K562 (cell line): ENCODE data around the gene TOM1. TPM values are rescaled to one million over a fixed set of nuclear protein-coding genes. Genes with fewer than 3 reads are reported as not detected.
A peak's percentile ranks its signal among the peaks of the same experiment; 100 is the strongest.

Source experiments
- ATAC-seq: fragments of 200-7000 bp; cut with Tn5 transposase; 3 replicates; pipeline ENCODE4 v1.9.1; 2020; ENCODE audit warnings: moderate library complexity
- Bru-seq: library from RNA; stranded (reverse); fragments of 400-500 nt; gene quantifications from one replicate; lab custom pipeline; 2021; lab: Mats Ljungman, UMichigan
- BruChase-seq, 2 experiments: library from RNA; stranded (reverse); fragments of 400-500 nt; gene quantifications; one replicate each; lab custom pipeline; 2021; lab: Mats Ljungman, UMichigan
- BruUV-seq: library from RNA; stranded (reverse); fragments of 400-500 nt; replicated peaks from 2 replicates; lab custom pipeline; 2021; lab: Mats Ljungman, UMichigan
- CTCF ChIA-PET: fragments of 300-600 bp; formaldehyde crosslinking; extraction: SDS; loops from one replicate; lab custom pipeline; 2021; ENCODE audit warnings: low intra/inter-chr PET ratio; lab: Yijun Ruan, JAX
- POLR2A ChIA-PET: fragments of 300-600, 350-650 bp; sonication (Branson Sonifier 250); formaldehyde crosslinking; extraction: SDS; loops from one replicate; lab custom pipeline; 2021; ENCODE audit warnings: antibody characterized with exemption, inconsistent platforms; lab: Yijun Ruan, JAX
- DNase-seq, 4 experiments: peaks; one replicate each; pipeline versions ENCODE4 v3.0.0 to v3.0.0-alpha.2; 2011 to 2018; ENCODE audit warnings: low spot score in 3 of 4, mixed read lengths in 3 of 4; ENCODE audit errors: extremely low read depth in 1 of 4
- FAIRE-seq: peaks from 2 replicates; lab custom pipeline; 2011; peaks lifted over from hg19 to GRCh38; lab: Jason Lieb, UNC
- H2AFZ ChIP-seq: 2 replicates; pipeline ENCODE4 v1.6.0; 2011; ENCODE audit warnings: low read depth, low read length, control low read depth, inconsistent platforms
- H3K27ac ChIP-seq: fragments of 200-600 bp; 3 replicates; pipeline ENCODE4 v1.8.0; 2011; ENCODE audit warnings: low read depth, mild to moderate bottlenecking, control low read depth, inconsistent platforms, low read length, moderate library complexity, mixed read lengths; ENCODE audit errors: extremely low read depth
- H3K27me3 ChIP-seq, 2 experiments: fragments of 300-600 bp in 1 of 2; 2 replicates in 1 of 2; 3 replicates in 1 of 2; pipeline versions ENCODE4 v1.6.0 to v1.8.0; 2011; ENCODE audit warnings: inconsistent platforms in 2 of 2, low read length in 2 of 2, mild to moderate bottlenecking in 1 of 2, mixed read lengths in 1 of 2, moderate library complexity in 1 of 2; ENCODE audit not compliant: control insufficient read depth in 2 of 2, insufficient read depth in 2 of 2
- H3K36me3 ChIP-seq: fragments of 300-600 bp; 3 replicates; pipeline ENCODE4 v1.8.0; 2011; ENCODE audit warnings: mild to moderate bottlenecking, low read length, inconsistent platforms; ENCODE audit not compliant: control insufficient read depth, insufficient read depth
- H3K4me1 ChIP-seq, 2 experiments: fragments of 200-600 bp in 1 of 2; replicated peaks in 1 of 2; 2 replicates in 1 of 2; 3 replicates in 1 of 2; pipeline versions ENCODE4 v1.5.1 to v1.8.0; 2011; ENCODE audit warnings: inconsistent platforms in 2 of 2, low read length in 2 of 2, mild to moderate bottlenecking in 1 of 2, mixed read lengths in 1 of 2, moderate library complexity in 1 of 2; ENCODE audit not compliant: control insufficient read depth in 2 of 2, insufficient read depth in 2 of 2
- H3K4me2 ChIP-seq: 2 replicates; pipeline ENCODE4 v1.6.1; 2011; ENCODE audit warnings: low read length, control low read depth, inconsistent platforms, mixed read lengths; ENCODE audit not compliant: insufficient read depth
- H3K4me3 ChIP-seq: fragments of 200-600 bp; sonication (generic), shearing (Covaris generic); 2 replicates; pipeline ENCODE4 v1.5.1; 2016; ENCODE audit warnings: control low read depth, inconsistent platforms
- H3K79me2 ChIP-seq: fragments of 200-600 bp; 3 replicates; pipeline ENCODE4 v1.8.0; 2011; ENCODE audit warnings: low read length, inconsistent platforms; ENCODE audit not compliant: control insufficient read depth, insufficient read depth
- H3K9ac ChIP-seq, 2 experiments: 2 replicates each; pipeline versions ENCODE4 v1.6.0 to v1.6.1; 2011; ENCODE audit warnings: low read depth in 2 of 2, low read length in 2 of 2, control low read depth in 1 of 2, inconsistent platforms in 1 of 2, mild to moderate bottlenecking in 1 of 2, mixed read lengths in 1 of 2; ENCODE audit not compliant: insufficient read depth in 1 of 2
- H3K9me1 ChIP-seq: one replicate; pipeline ENCODE4 v1.6.0; 2011; ENCODE audit warnings: inconsistent platforms, mild to moderate bottlenecking, low read length, moderate library complexity; ENCODE audit not compliant: control insufficient read depth, insufficient read depth
- H3K9me3 ChIP-seq: replicated peaks from 2 replicates; pipeline ENCODE4 v1.5.1; 2011; ENCODE audit warnings: low read depth, low read length, inconsistent platforms; ENCODE audit not compliant: control insufficient read depth, insufficient read depth
- H4K20me1 ChIP-seq: replicated peaks from 2 replicates; pipeline ENCODE4 v1.6.1; 2011; ENCODE audit warnings: low read length, inconsistent platforms, mixed read lengths; ENCODE audit not compliant: control insufficient read depth, insufficient read depth
- CXXC5 ChIP-seq: fragments of 250-450 bp; sonication (Bioruptor Pico); IDR thresholded peaks from 2 replicates; pipeline ENCODE4 v1.8.0; 2022; ENCODE audit warnings: inconsistent platforms, mild to moderate bottlenecking, moderate library complexity
- DACH1 ChIP-seq: fragments of 450-650 bp; IDR thresholded peaks from 2 replicates; pipeline ENCODE4 v1.6.1; 2018; ENCODE audit not compliant: partially characterized antibody
- MGA ChIP-seq: fragments of 450-650 bp; IDR thresholded peaks from 2 replicates; pipeline ENCODE4 v1.6.1; 2016; ENCODE audit warnings: mild to moderate bottlenecking, moderate library complexity
- WGBS: fragments of 100-300 bp; shearing (Covaris generic); methylation state at CpG from one replicate; pipeline ENCODE4 v1.1.6; 2016; ENCODE audit warnings: low coverage, mixed read lengths; ENCODE audit not compliant: insufficient coverage; ENCODE audit errors: missing lambda C conversion rate; 5-methylcytosine and 5-hydroxymethylcytosine counted together
- in situ Hi-C: fragments of 300-500 bp; cut with MboI; formaldehyde crosslinking; loops from 4 replicates; pipeline ENCODE4 v1.15.0; 2018; ENCODE audit warnings: inconsistent platforms, mixed read lengths
- intact Hi-C: fragments of 100-400 bp; cut with micrococcal nuclease; formaldehyde crosslinking; loops from 2 replicates; pipeline ENCODE4 v1.14.2; 2022
- long read RNA-seq, 3 experiments: library from polyadenylated mRNA in 2 of 3; library from RNA in 1 of 3; unstranded in 2 of 3; stranded (forward) in 1 of 3; transcript quantifications; one replicate each; pipeline ENCODE4 v2.0.0, GENCODE V29; 2019 to 2022
- polyA minus RNA-seq, 3 experiments: library from RNA; depleted of rRNA, polyadenylated mRNA; stranded (reverse); fragments of >200 nt; gene quantifications; 2 replicates each; pipeline ENCODE4 v1.2.3, GENCODE V29; 2011
- polyA plus RNA-seq, 8 experiments: library from polyadenylated mRNA; depleted of rRNA in 4 of 8; stranded (reverse) in 5 of 8; unstranded in 3 of 8; fragments of >200 nt; fragmentation: Nextera tagmentation in 2 of 8; fragmentation: Illumina TruSeq in 1 of 8; extraction: Ambion mirVana in 2 of 8; extraction: Trizol in 1 of 8; gene quantifications; 2 replicates each; pipeline versions ENCODE4 v1.2.1 to v1.2.3, GENCODE V29; 2011 to 2014; ENCODE audit warnings: inconsistent platforms in 1 of 8, missing spikeins in 1 of 8
- total RNA-seq, 7 experiments: library from RNA; depleted of rRNA in 6 of 7; stranded (reverse); fragments of >200 nt in 6 of 7; fragmentation: Illumina TruSeq in 2 of 7; extraction: Trizol in 2 of 7; gene quantifications; 2 replicates each; pipeline versions ENCODE4 v1.2.1 to v1.2.3, GENCODE V29; 2011 to 2021; ENCODE audit warnings: low replicate concordance in 1 of 7

TOM1 gene
- 30.6 and 79.2 TPM in 2 replicates for total RNA-seq (2011; cell fraction: chromatin; rRNA removed; ENCODE audit: low replicate concordance)
- total RNA-seq (2011; cell fraction: nucleolus; rRNA removed): 34.5 and 38.2 TPM in 2 replicates
- 39.4 and 44.0 TPM in 2 replicates for total RNA-seq (2011; cell fraction: nucleoplasm; rRNA removed)
- 12.0 and 14.8 TPM in 2 replicates for total RNA-seq (2014; rRNA removed)
- 5.9 and 6.3 TPM in 2 replicates for total RNA-seq (2014; rRNA removed; fragmentation: Illumina TruSeq; extraction: Trizol)
- total RNA-seq (2015; rRNA removed; fragmentation: Illumina TruSeq; extraction: Trizol): 9.9 and 10.3 TPM in 2 replicates
- 12.6 and 13.7 TPM in 2 replicates for total RNA-seq (2021)
- 18.2 and 24.5 TPM in 2 replicates for polyA plus RNA-seq (2011; rRNA removed)
- polyA plus RNA-seq (2011; cell fraction: cytosol; rRNA removed): 25.1 and 29.3 TPM in 2 replicates
- 23.6 and 26.8 TPM in 2 replicates for polyA plus RNA-seq (2011; cell fraction: nucleus; rRNA removed)
- polyA plus RNA-seq (2012): 13.4 and 27.6 TPM in 2 replicates
- 17.9 and 20.6 TPM in 2 replicates for polyA plus RNA-seq (2014; fragmentation: Illumina TruSeq; extraction: Trizol)
- polyA plus RNA-seq (2014; fragmentation: Nextera tagmentation; extraction: Ambion mirVana): 1 to 10 TPM in 1 of 2 experiments, under 1 TPM in 1; 0.64 to 1.2 TPM
- polyA plus RNA-seq (2014; rRNA removed): 13.1 and 13.9 TPM in 2 replicates
- 18.7 and 31.6 TPM in 2 replicates for polyA minus RNA-seq (2011; rRNA and poly(A)+ RNA removed)
- polyA minus RNA-seq (2011; cell fraction: cytosol; rRNA and poly(A)+ RNA removed): 19.8 and 21.5 TPM in 2 replicates
- 16.8 and 30.9 TPM in 2 replicates for polyA minus RNA-seq (2011; cell fraction: nucleus; rRNA and poly(A)+ RNA removed)
- Bru-seq, nascent RNA: percentile 55 among the genes with signal in this experiment
- BruChase-seq, experiment 1, labeled RNA remaining after a 2-hour chase: percentile 57 among the genes with signal in this experiment
- percentile 59 among the genes with signal in this experiment for BruChase-seq, experiment 2, labeled RNA remaining after a 6-hour chase
- long read RNA-seq, experiment 1, transcript TOM1-204 (15 exons, 2,390 nt): minor isoform, 7 of 50 reads
- long read RNA-seq, experiment 1, transcript TOM1-210 (15 exons, 2,389 nt): major isoform, 20 of 50 reads
- long read RNA-seq, experiment 1, partial matches to known transcripts: 15 of 50 reads
- long read RNA-seq, experiment 1, other reads (novel, unspliced or antisense): 8 of 50 reads
- long read RNA-seq, experiment 2, partial matches to known transcripts: 2 of 12 reads
- long read RNA-seq, experiment 2, other reads (novel, unspliced or antisense): 6 of 12 reads
- long read RNA-seq, experiment 3, transcript TOM1-210 (15 exons, 2,389 nt): major isoform, 7 of 15 reads
- long read RNA-seq, experiment 3, partial matches to known transcripts: 0 of 15 reads
- long read RNA-seq, experiment 3, other reads (novel, unspliced or antisense): 5 of 15 reads

- intact Hi-C loops (no loop called here), in situ Hi-C loops (no loop called here)
- Histone ChIP-seq H3K27me3 (no peaks in the 10 kb centered on the region), H4K20me1 (no peaks in the 10 kb centered on the region), H2AFZ (peak within 1 kb of the TSS; percentile 93), H3K9me1 (no peaks in the 10 kb centered on the region), H3K79me2 (peaks cover 10% of the 10 kb centered on the region), H3K36me3 (peaks cover 19% of the 10 kb centered on the region; the same call in 2 of the 3 replicates), H3K9me3 (no peaks in the 10 kb centered on the region), H3K4me1 (peaks cover 10 to 17% of the 10 kb centered on the region in 2 experiments; a peak in 4 of 5 replicates), H3K9ac (peak within 1 kb of the TSS; percentile 81 to 94), H3K4me3 (peak within 1 kb of the TSS; percentile 68), H3K4me2 (peak within 1 kb of the TSS; percentile 87), H3K27ac (peak within 1 kb of the TSS; percentile 89)
- POLR2A ChIA-PET: interaction anchor here (0.6 to 1.1 kb wide), 8 partner anchors 17 to 899 kb away, joined by 3 to 5 read pairs (median 4); no protein-coding TSS in a partner anchor
- WGBS: 0% methylated on average over 24 of the region's 64 CpGs
- CTCF ChIA-PET: no interaction called here
- DNase-seq (peak; percentile 92 to 96 (median 94)), ATAC-seq (peak; percentile 97), FAIRE-seq (peak; percentile 93)
- TSS peak; percentile 49 for BruUV-seq
- TF ChIP-seq MGA: peak; percentile 57; the same call in 1 of the 2 replicates
- TF ChIP-seq CXXC5: peak; percentile 87
- peak; percentile 91 for TF ChIP-seq DACH1
Measured at GRCh38 chr22:35299673-35300499, at the start of gene TOM1. Gene TOM1 (plus strand): TSS chr22:35299894. CDS start chr22:35299929, 35 bp downstream.
